T-helper 17 cell (primary cell): ENCODE data around the gene EYA4. TPM values are rescaled to one million over a fixed set of nuclear protein-coding genes. Genes with fewer than 3 reads are reported as not detected.

Experiments used
- ATAC-seq: fragments of 150-1000 bp; cut with Tn5 transposase; 2 replicates; pipeline ENCODE4 v1.10.0; 2021; ENCODE audit warnings: mild to moderate bottlenecking, moderate library complexity
- DNase-seq, 3 donors: peaks; one replicate each; pipeline versions ENCODE4 v3.0.0 to v3.0.0-alpha.2; 2020 to 2021
- H3K9me3 ChIP-seq: one replicate; pipeline ENCODE4 v1.7.0; 2013; ENCODE audit warnings: low read length, mild to moderate bottlenecking; ENCODE audit not compliant: control insufficient read depth, poor library complexity, severe bottlenecking
- H3K27ac Mint-ChIP-seq: one replicate; pipeline ENCODE4 v1.8.0; 2022; ENCODE audit warnings: mild to moderate bottlenecking, moderate library complexity, mixed read lengths
- H3K27me3 Mint-ChIP-seq: one replicate; pipeline ENCODE4 v1.8.0; 2022; ENCODE audit warnings: mixed read lengths
- H3K36me3 Mint-ChIP-seq: one replicate; pipeline ENCODE4 v1.8.0; 2022; ENCODE audit warnings: low read depth, mixed read lengths
- H3K4me1 Mint-ChIP-seq: one replicate; pipeline ENCODE4 v1.8.0; 2022; ENCODE audit warnings: mild to moderate bottlenecking, mixed read lengths
- H3K4me3 Mint-ChIP-seq: one replicate; pipeline ENCODE4 v1.8.0; 2022; ENCODE audit warnings: mild to moderate bottlenecking, moderate library complexity, mixed read lengths
- total RNA-seq, 4 donors: library from RNA in 2 of 4; stranded (reverse) in 2 of 4; gene quantifications; one replicate each; pipeline ENCODE4 v1.2.3 and lab custom pipeline; 2022 to 2026

The EYA4 gene
- total RNA-seq, 2 donors from 2014 or later: not detected

DNA sequence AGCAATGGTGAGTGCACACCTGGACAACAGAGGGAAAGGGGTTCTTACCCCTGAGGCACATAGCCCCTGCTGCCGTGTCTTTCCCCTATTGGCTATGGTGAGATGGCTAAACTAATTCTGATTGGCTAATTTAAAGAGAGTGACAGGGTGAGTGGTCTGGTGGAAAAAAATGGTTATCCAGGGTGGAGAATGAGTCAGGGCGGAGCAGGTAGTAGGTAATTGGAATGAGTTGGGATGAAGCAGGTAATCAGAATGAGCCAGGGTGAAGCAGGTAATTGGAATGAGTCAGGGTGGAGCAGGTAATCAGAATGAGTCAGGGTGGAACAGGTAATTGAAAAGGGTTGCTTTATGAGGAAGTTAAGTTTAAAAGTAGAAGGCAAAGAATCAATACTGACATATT is 200.3 kb downstream of the EYA4 start:
- ATAC-seq (no peak), DNase-seq (no peak)
- H3K9me3 ChIP-seq: no peaks in the 10 kb centered on the region
- Mint-ChIP-seq H3K27me3 (no peaks in the 10 kb centered on the region), H3K27ac (no peak overlapping the region), H3K4me1 (no peaks in the 10 kb centered on the region), H3K4me3 (no peak overlapping the region), H3K36me3 (no peaks in the 10 kb centered on the region)

DNA sequence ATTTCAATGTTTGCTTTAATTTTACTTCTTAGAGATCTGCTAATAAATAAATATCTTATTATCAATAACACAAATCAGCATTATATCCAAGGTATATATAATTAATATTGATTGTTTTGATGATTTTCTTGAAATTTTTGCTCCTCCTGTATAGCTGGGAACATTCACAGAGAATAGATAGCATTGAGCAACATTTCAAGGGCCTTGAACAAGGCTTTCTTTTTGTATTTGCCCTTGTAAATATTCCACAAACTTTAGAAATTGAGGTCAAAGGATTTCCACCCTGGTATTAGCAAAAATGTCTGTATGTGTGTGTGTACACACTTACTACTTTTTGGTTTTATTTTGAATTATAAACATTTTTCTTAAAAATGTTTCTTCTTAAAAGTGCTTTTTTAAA is 205.6 kb downstream of the EYA4 start:
- DNase-seq: no peak
- H3K9me3 ChIP-seq: no peaks in the 10 kb centered on the region
- Mint-ChIP-seq H3K36me3 (no peaks in the 10 kb centered on the region), H3K4me3 (no peak overlapping the region), H3K4me1 (no peaks in the 10 kb centered on the region), H3K27ac (no peak overlapping the region), H3K27me3 (no peaks in the 10 kb centered on the region)
- no peak for ATAC-seq

DNA sequence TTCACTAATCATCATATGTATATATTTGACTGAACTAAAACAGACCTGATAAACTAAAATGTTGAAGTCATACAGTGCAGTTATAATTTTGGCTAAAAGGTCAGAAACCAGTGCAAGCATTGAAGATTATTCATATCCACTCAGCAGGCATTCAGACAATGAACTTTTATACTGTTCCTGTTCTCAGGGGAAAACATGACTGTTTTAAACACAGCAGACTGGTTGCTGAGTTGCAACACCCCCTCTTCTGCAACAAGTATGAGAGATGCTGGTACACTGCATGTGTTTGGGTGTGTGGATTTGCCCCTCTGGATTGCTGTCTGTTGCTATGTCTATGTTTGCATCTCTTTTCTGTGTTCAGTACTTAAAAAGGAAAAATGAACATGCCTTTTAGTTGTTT is 206.8 kb downstream of the EYA4 start:
- Mint-ChIP-seq H3K4me1 (no peaks in the 10 kb centered on the region), H3K27ac (no peak overlapping the region), H3K4me3 (no peak overlapping the region), H3K27me3 (no peaks in the 10 kb centered on the region), H3K36me3 (no peaks in the 10 kb centered on the region)
- DNase-seq (no peak), ATAC-seq (no peak)
- H3K9me3 ChIP-seq: no peaks in the 10 kb centered on the region

DNA sequence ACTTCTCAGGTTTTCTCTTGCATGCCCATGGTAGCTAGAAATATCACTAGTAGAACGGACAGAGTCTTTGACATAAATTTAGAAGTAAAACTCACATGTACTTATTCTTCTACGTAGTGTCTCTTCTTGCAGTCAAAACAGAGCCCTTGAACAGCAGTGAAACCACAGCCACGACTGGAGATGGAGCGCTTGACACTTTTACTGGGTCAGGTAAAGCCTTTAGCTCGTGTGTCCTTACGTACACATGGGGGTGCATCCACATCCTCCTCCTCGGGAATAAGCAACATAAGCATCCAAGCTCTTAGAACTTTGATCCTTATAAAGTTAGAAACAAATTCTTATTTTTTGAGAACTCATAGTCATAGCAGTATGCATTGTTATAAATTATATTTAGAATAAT is 215.3 kb downstream of the EYA4 start:
- DNase-seq (no peak), ATAC-seq (no peak)
- Mint-ChIP-seq H3K27me3 (no peaks in the 10 kb centered on the region), H3K27ac (no peak overlapping the region), H3K4me1 (no peaks in the 10 kb centered on the region), H3K36me3 (no peaks in the 10 kb centered on the region), H3K4me3 (no peak overlapping the region)
- no peaks in the 10 kb centered on the region for H3K9me3 ChIP-seq

DNA sequence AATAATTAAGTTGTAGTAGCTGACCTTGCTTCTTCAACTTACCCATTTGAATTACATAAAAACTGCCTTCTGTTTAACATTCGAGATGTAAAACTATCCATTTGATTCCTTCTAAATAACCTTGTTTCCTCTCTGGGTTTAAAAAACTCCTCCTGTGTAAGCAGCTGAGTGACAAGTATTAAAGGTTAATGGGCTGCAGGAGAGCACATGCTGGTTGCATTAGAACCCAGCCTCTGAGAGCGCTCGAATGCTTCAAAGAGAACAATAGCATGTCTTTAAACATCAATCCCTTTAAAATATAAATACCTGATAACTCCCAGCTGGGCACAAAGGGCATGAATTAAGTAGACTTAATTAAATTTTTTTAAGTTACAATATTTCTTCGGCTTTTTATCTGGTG is 215.8 kb downstream of the EYA4 start:
- ATAC-seq: no peak
- no peak overlapping the region for H3K27ac Mint-ChIP-seq
- H3K36me3 Mint-ChIP-seq: no peaks in the 10 kb centered on the region
- no peak for DNase-seq
- H3K9me3 ChIP-seq: no peaks in the 10 kb centered on the region
- H3K4me1 Mint-ChIP-seq: no peaks in the 10 kb centered on the region
- no peaks in the 10 kb centered on the region for H3K27me3 Mint-ChIP-seq
- H3K4me3 Mint-ChIP-seq: no peak overlapping the region

DNA sequence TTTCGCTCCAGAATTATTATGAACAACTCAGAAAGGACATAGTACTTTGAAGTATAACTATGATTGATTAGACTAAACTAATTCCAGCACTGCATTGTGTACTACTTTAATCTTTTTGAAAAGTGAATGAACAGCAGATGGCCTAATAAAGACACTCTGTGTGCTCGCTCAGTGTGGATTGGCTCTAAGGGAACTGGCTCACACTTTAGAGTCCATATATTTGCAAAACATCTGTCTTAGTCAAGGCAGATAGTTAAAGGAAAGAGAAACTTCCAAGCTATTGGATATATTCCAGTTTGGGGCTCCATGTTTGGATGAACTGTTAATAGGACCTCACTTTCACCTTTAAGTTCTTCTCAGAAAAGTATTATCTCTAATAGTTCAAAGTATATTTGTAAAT is 218.9 kb downstream of the EYA4 start:
- H3K27ac Mint-ChIP-seq: no peak overlapping the region
- no peaks in the 10 kb centered on the region for H3K27me3 Mint-ChIP-seq
- ATAC-seq (no peak), DNase-seq (no peak)
- no peaks in the 10 kb centered on the region for H3K9me3 ChIP-seq
- H3K4me3 Mint-ChIP-seq: no peak overlapping the region
- H3K4me1 Mint-ChIP-seq: no peaks in the 10 kb centered on the region
- H3K36me3 Mint-ChIP-seq: no peaks in the 10 kb centered on the region

DNA sequence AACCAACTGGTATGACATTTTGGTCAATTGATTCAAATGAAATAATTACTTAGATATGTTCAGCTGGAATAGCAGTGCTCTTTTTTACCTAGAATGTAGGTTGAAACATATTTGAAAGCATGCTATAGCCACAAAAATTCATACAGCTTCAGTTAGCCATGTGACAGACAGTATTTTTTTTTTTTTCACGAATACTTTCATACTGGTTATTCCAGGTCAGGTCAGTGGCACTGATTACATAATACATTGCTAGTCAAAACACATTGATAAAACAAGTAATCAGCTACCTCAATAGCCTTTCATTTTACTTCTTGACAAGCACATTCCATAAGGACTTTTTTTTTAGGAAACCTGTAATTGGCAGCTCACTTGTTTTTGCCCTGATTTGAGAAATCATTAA is 222.6 kb downstream of the EYA4 start:
- no peaks in the 10 kb centered on the region for H3K36me3 Mint-ChIP-seq
- H3K9me3 ChIP-seq: no peaks in the 10 kb centered on the region
- H3K4me1 Mint-ChIP-seq: no peaks in the 10 kb centered on the region
- DNase-seq (no peak), ATAC-seq (no peak)
- peaks cover 4% of the 10 kb centered on the region for H3K27me3 Mint-ChIP-seq
- H3K4me3 Mint-ChIP-seq: no peak overlapping the region
- no peak overlapping the region for H3K27ac Mint-ChIP-seq

DNA sequence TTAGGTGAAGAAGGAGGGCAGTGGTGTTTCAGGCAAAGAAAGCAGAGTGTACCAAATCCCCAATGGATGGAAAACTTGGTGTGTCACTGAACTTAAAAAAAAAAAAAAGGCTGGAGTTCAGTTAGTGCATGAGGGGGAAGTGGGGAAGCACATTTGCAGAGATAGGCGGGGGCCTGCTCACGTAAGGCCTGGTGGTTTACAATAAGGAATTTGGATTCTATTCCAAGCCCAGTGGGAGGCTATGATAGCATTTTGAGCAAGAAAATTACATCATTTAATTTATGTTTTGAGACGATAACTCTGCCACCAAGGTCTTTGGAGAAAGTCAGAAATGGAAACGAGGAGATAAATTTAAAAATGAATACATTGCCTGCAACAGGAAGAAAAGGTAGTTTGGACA is 225.5 kb downstream of the EYA4 start:
- Mint-ChIP-seq H3K27ac (no peak overlapping the region), H3K27me3 (peaks cover 4% of the 10 kb centered on the region)

DNA sequence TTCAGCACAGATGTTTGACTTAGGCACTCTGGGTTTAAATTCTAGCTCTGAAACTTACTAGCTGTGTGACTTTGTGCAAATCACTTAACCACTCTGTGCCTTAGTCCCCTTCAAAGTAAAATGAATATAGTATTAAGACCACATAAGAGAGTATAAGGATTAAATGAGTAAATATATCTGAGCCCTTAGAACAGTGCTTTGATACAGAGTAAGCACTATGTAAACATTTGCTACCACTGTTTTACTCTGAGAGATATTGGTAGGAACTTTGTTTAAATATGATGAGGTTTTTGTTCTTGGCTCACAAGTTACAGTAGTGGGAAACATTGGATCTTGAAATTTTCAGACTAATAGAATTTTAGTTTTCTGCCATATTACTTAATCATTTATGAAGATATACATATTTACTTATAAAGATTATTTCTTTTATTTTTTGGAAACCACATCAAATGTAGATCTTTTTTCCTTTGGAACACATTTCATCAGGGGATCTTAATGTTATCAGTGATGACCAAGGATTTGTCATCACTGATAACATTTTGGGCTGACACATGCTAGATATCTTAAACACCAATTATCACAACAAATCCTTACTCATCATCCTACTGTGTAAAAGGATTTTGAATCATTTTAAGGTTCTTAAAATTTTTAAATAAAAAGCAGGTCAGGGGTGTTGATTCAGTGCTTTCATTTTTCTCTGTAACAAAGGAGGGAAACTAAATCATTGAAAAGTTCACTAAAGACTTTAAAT is 226.2 kb downstream of the EYA4 start:
- Mint-ChIP-seq H3K4me3 (no peak overlapping the region), H3K27ac (no peak overlapping the region), H3K4me1 (no peaks in the 10 kb centered on the region), H3K27me3 (peaks cover 4% of the 10 kb centered on the region), H3K36me3 (no peaks in the 10 kb centered on the region)
- no peaks in the 10 kb centered on the region for H3K9me3 ChIP-seq
- no peak for ATAC-seq
- no peak for DNase-seq

More for the DNA sequence above, 225.5 kb downstream of the EYA4 start:
- DNase-seq (no peak), ATAC-seq (no peak)
- no peaks in the 10 kb centered on the region for H3K4me1 Mint-ChIP-seq
- H3K36me3 Mint-ChIP-seq: no peaks in the 10 kb centered on the region
- H3K9me3 ChIP-seq: no peaks in the 10 kb centered on the region
- no peak overlapping the region for H3K4me3 Mint-ChIP-seq

DNA sequence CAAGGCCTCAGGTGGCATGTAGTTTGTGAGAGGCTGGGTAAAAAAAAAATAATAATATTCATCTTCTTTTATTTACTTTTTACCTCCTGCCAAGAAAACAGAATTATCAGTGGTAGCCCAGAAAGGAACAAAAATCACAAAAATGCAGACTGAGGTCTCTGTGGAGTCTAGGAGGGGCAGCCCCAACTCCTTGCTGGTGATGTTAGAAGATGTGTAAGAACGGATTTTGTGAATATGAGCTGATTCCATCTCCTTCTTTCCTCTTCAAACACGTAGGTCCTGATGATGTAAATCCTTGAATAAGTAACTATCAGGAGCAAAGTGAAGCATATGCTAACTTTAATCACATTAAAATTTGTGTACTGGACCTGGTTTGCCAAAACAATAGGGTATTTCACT is 226.8 kb downstream of the EYA4 start:
- no peak overlapping the region for H3K4me3 Mint-ChIP-seq
- no peak for DNase-seq
- H3K9me3 ChIP-seq: no peaks in the 10 kb centered on the region
- no peaks in the 10 kb centered on the region for H3K36me3 Mint-ChIP-seq
- no peak for ATAC-seq
- no peak overlapping the region for H3K27ac Mint-ChIP-seq
- H3K4me1 Mint-ChIP-seq: no peaks in the 10 kb centered on the region
- H3K27me3 Mint-ChIP-seq: peaks cover 4% of the 10 kb centered on the region

DNA sequence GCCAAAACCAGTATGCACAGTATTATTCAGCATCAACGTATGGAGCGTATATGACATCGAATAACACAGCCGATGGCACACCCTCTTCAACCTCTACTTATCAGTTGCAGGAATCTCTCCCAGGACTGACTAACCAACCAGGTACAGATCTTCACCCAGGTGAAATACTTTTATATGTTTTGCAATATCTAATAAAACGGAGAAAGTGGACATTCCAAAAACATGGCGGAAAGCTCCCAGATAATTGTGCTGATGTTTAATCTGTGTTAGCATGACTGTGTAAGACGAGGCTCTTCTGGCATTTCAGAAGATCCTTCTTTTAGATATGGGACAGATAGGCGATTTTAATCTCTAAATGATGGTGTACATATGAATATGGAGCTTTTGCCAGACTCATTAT is 227.4 kb downstream of the EYA4 start:
- H3K36me3 Mint-ChIP-seq: no peaks in the 10 kb centered on the region
- no peak for ATAC-seq
- H3K27me3 Mint-ChIP-seq: peaks cover 4% of the 10 kb centered on the region
- no peak overlapping the region for H3K4me3 Mint-ChIP-seq
- DNase-seq: no peak
- no peaks in the 10 kb centered on the region for H3K9me3 ChIP-seq
- H3K27ac Mint-ChIP-seq: no peak overlapping the region
- H3K4me1 Mint-ChIP-seq: no peaks in the 10 kb centered on the region

DNA sequence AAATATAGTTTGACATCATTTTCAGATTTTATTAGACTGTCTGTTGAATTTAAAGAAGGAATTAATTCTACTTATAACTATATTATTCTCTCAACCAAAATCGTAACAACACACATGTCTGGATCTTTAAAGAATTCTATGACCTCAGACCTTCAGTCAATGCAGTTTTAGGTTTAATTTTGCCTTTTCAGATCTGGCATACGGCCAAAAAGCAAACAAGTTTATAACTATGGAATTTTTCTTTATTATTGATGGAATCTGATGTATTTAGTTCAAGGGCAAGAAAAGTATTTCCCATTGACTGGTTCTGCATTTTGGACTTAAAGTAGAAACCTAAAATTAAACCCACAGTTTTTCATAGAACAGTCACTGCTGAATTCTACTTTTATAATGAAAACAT is 233.4 kb downstream of the EYA4 start:
- Mint-ChIP-seq H3K4me1 (no peaks in the 10 kb centered on the region), H3K27me3 (no peaks in the 10 kb centered on the region), H3K27ac (no peak overlapping the region), H3K36me3 (no peaks in the 10 kb centered on the region), H3K4me3 (no peak overlapping the region)
- no peaks in the 10 kb centered on the region for H3K9me3 ChIP-seq
- no peak for ATAC-seq
- DNase-seq: no peak

DNA sequence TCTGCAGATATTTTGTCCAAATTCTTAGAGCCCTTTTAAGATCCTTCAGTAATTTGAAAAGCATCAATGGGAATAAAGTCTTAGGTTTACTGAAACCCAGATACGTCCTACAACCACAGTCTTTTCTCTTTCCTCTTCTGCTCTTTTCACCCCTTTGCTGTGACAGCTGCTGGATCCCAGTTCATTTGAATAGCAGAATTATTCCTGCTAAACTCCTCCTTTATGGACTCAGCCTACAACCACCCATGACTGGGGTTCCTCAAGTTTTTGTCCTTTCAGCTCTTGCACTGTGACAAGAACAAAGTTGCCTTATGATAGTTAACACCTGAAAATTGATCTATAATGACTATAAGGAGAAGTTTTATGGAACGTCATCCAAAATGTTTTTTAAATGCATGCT is 237.5 kb downstream of the EYA4 start:
- no peaks in the 10 kb centered on the region for H3K4me1 Mint-ChIP-seq
- DNase-seq (no peak), ATAC-seq (no peak)
- H3K36me3 Mint-ChIP-seq: no peaks in the 10 kb centered on the region
- no peak overlapping the region for H3K27ac Mint-ChIP-seq
- H3K9me3 ChIP-seq: no peaks in the 10 kb centered on the region
- no peak overlapping the region for H3K4me3 Mint-ChIP-seq
- H3K27me3 Mint-ChIP-seq: no peaks in the 10 kb centered on the region

DNA sequence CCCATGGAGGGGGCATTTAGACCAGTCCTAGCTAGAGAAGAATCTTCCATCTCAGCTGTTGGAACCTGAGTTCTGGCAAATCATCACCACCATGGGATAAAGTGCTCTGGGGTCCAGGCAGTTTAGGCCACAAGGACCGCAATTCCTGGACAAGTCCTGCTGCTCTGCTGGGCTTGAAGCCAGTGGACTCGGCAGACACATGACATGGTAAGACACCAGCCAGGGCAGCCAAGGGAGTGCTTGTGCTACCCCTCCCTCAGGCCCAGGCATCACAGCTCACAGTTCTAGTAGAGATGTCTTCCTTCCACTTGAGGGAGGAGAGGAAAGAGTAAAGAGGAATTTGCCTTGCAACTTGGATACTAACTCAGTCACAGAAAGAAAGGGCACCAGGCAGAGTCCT is 246.0 kb downstream of the EYA4 start:
- H3K27ac Mint-ChIP-seq: no peak overlapping the region
- ATAC-seq (no peak), DNase-seq (no peak)
- H3K4me1 Mint-ChIP-seq: no peaks in the 10 kb centered on the region
- peaks cover 7% of the 10 kb centered on the region for H3K27me3 Mint-ChIP-seq
- H3K9me3 ChIP-seq: no peaks in the 10 kb centered on the region
- H3K36me3 Mint-ChIP-seq: no peaks in the 10 kb centered on the region
- H3K4me3 Mint-ChIP-seq: no peak overlapping the region
